T-helper 1 cell treated with Interleukin-12 subunit alpha and Interleukin-12 subunit beta and Interleukin-4 antibody, amounts not matched to agents 30 μg/mL and 1 μg/mL, for 36 hours (primary cell): ENCODE results near the gene LUC7L3.
"Not testable (repeated sequence)": the region's sequence is repeated elsewhere in the genome, so short reads cannot be mapped to it uniquely, and the experiment has no call there.

Source experiments
- H3K27ac Mint-ChIP-seq: one replicate; pipeline ENCODE4 v1.8.0; 2021; ENCODE audit warnings: mild to moderate bottlenecking, mixed read lengths
- H3K27me3 Mint-ChIP-seq: one replicate; pipeline ENCODE4 v1.8.0; 2021; ENCODE audit warnings: low read depth, mixed read lengths
- H3K36me3 Mint-ChIP-seq: one replicate; pipeline ENCODE4 v1.8.0; 2021; ENCODE audit warnings: low read depth, mixed read lengths
- H3K4me1 Mint-ChIP-seq: one replicate; pipeline ENCODE4 v1.8.0; 2021; ENCODE audit warnings: low read depth, mixed read lengths
- H3K4me3 Mint-ChIP-seq: one replicate; pipeline ENCODE4 v1.8.0; 2021; ENCODE audit warnings: mild to moderate bottlenecking, moderate library complexity, mixed read lengths
- H3K9me3 Mint-ChIP-seq: one replicate; pipeline ENCODE4 v1.8.0; 2021; ENCODE audit warnings: mixed read lengths

The LUC7L3 gene

GRCh38 chr17:50712641-50713040, 6.8 kb upstream of the LUC7L3 start:
- no peaks in the 10 kb centered on the region for H3K9me3 Mint-ChIP-seq
- peaks cover 9% of the 10 kb centered on the region for H3K4me1 Mint-ChIP-seq
- H3K27me3 Mint-ChIP-seq = peaks cover 15% of the 10 kb centered on the region
- no peak overlapping the region for H3K27ac Mint-ChIP-seq
- H3K4me3 Mint-ChIP-seq = no peak overlapping the region
- H3K36me3 Mint-ChIP-seq = no peaks in the 10 kb centered on the region

GRCh38 chr17:50715471-50715870, 3.9 kb upstream of the LUC7L3 start:
- no peak overlapping the region for H3K27ac Mint-ChIP-seq
- peaks cover 4% of the 10 kb centered on the region for H3K36me3 Mint-ChIP-seq
- no peaks in the 10 kb centered on the region for H3K9me3 Mint-ChIP-seq
- peaks cover 15% of the 10 kb centered on the region for H3K27me3 Mint-ChIP-seq
- no peak overlapping the region for H3K4me3 Mint-ChIP-seq
- peaks cover 6% of the 10 kb centered on the region for H3K4me1 Mint-ChIP-seq

GRCh38 chr17:50719924-50720794, 756 bp downstream of the LUC7L3 start:
- H3K36me3 Mint-ChIP-seq = peaks cover 13% of the 10 kb centered on the region
- peak overlapping the region; percentile 98 for H3K27ac Mint-ChIP-seq
- H3K4me1 Mint-ChIP-seq = peaks cover 29% of the 10 kb centered on the region
- H3K4me3 Mint-ChIP-seq = peak overlapping the region; percentile 99
- H3K27me3 Mint-ChIP-seq = no peaks in the 10 kb centered on the region
- no peaks in the 10 kb centered on the region for H3K9me3 Mint-ChIP-seq

- no peaks in the 10 kb centered on the region for H3K27me3 Mint-ChIP-seq
- no peaks in the 10 kb centered on the region for H3K9me3 Mint-ChIP-seq
- peak overlapping the region; percentile 99 for H3K4me3 Mint-ChIP-seq
- H3K27ac Mint-ChIP-seq = peak overlapping the region; percentile 98
- H3K4me1 Mint-ChIP-seq = peaks cover 29% of the 10 kb centered on the region
- H3K36me3 Mint-ChIP-seq = peaks cover 13% of the 10 kb centered on the region
Observed at GRCh38 chr17:50721194-50722010, 2.0 kb downstream of the LUC7L3 start.

- Mint-ChIP-seq H3K4me1 (peaks cover 36% of the 10 kb centered on the region), H3K4me3 (peak overlapping the region; percentile 21), H3K27me3 (no peaks in the 10 kb centered on the region), H3K27ac (no peak overlapping the region), H3K9me3 (no peaks in the 10 kb centered on the region), H3K36me3 (peaks cover 20% of the 10 kb centered on the region)
Observed at GRCh38 chr17:50722746-50723145, 3.3 kb downstream of the LUC7L3 start.

GRCh38 chr17:50724622-50725021, 5.2 kb downstream of the LUC7L3 start:
- Mint-ChIP-seq H3K4me1 (peaks cover 33% of the 10 kb centered on the region), H3K36me3 (peaks cover 19% of the 10 kb centered on the region)
- H3K9me3 Mint-ChIP-seq, H3K27ac Mint-ChIP-seq, H3K27me3 Mint-ChIP-seq, H3K4me3 Mint-ChIP-seq: not testable (repeated sequence)

- Mint-ChIP-seq H3K4me3 (no peak overlapping the region), H3K9me3 (no peaks in the 10 kb centered on the region), H3K36me3 (peaks cover 16% of the 10 kb centered on the region), H3K4me1 (peaks cover 26% of the 10 kb centered on the region), H3K27ac (no peak overlapping the region), H3K27me3 (no peaks in the 10 kb centered on the region)
Observed at GRCh38 chr17:50725769-50726655, 6.6 kb downstream of the LUC7L3 start.

GRCh38 chr17:50728112-50728429, 8.7 kb downstream of the LUC7L3 start:
- no peak overlapping the region for H3K4me3 Mint-ChIP-seq
- H3K36me3 Mint-ChIP-seq = peaks cover 7% of the 10 kb centered on the region
- H3K4me1 Mint-ChIP-seq = peaks cover 24% of the 10 kb centered on the region
- H3K27me3 Mint-ChIP-seq = no peaks in the 10 kb centered on the region
- no peaks in the 10 kb centered on the region for H3K9me3 Mint-ChIP-seq
- H3K27ac Mint-ChIP-seq = no peak overlapping the region

- no peak overlapping the region for H3K4me3 Mint-ChIP-seq
- H3K4me1 Mint-ChIP-seq = peaks cover 18% of the 10 kb centered on the region
- H3K27me3 Mint-ChIP-seq = no peaks in the 10 kb centered on the region
- no peaks in the 10 kb centered on the region for H3K9me3 Mint-ChIP-seq
- peaks cover 7% of the 10 kb centered on the region for H3K36me3 Mint-ChIP-seq
- no peak overlapping the region for H3K27ac Mint-ChIP-seq
Observed at GRCh38 chr17:50728881-50729765, 9.7 kb downstream of the LUC7L3 start.

GRCh38 chr17:50731575-50732460, 12.4 kb downstream of the LUC7L3 start:
- H3K27ac Mint-ChIP-seq = no peak overlapping the region
- H3K4me1 Mint-ChIP-seq = peaks cover 24% of the 10 kb centered on the region
- no peak overlapping the region for H3K4me3 Mint-ChIP-seq
- H3K36me3 Mint-ChIP-seq = peaks cover 9% of the 10 kb centered on the region
- no peaks in the 10 kb centered on the region for H3K9me3 Mint-ChIP-seq
- H3K27me3 Mint-ChIP-seq = no peaks in the 10 kb centered on the region

- no peaks in the 10 kb centered on the region for H3K27me3 Mint-ChIP-seq
Observed at GRCh38 chr17:50735287-50735686, 15.9 kb downstream of the LUC7L3 start.

GRCh38 chr17:50737118-50737698, 17.8 kb downstream of the LUC7L3 start:
- H3K27me3 Mint-ChIP-seq = no peaks in the 10 kb centered on the region
- H3K9me3 Mint-ChIP-seq = no peaks in the 10 kb centered on the region
- H3K36me3 Mint-ChIP-seq = peaks cover 32% of the 10 kb centered on the region
- peaks cover 25% of the 10 kb centered on the region for H3K4me1 Mint-ChIP-seq
- H3K4me3 Mint-ChIP-seq = no peak overlapping the region
- no peak overlapping the region for H3K27ac Mint-ChIP-seq

More at GRCh38 chr17:50735287-50735686, 15.9 kb downstream of the LUC7L3 start:
- peaks cover 33% of the 10 kb centered on the region for H3K4me1 Mint-ChIP-seq
- H3K9me3 Mint-ChIP-seq = no peaks in the 10 kb centered on the region
- no peak overlapping the region for H3K4me3 Mint-ChIP-seq
- peaks cover 19% of the 10 kb centered on the region for H3K36me3 Mint-ChIP-seq
- no peak overlapping the region for H3K27ac Mint-ChIP-seq
